A673 (cell line): ENCODE results near the gene RESF1.

ENCODE experiments used
- CTCF ChIP-seq: fragments of 300-800, 200-600 bp; sonication (generic); conservative IDR thresholded peaks from 2 replicates; pipeline ENCODE4 v1.5.1; 2017; ENCODE audit warnings: low read depth, mild to moderate bottlenecking, antibody characterized with exemption, low read length, moderate library complexity, mixed read lengths
- EZH2 ChIP-seq: fragments of 200-600 bp; sonication (generic); IDR thresholded peaks from 2 replicates; pipeline ENCODE4 v1.6.1; 2017; ENCODE audit warnings: borderline replicate concordance, low read depth, mild to moderate bottlenecking, mixed read lengths, antibody characterized with exemption, low read length; ENCODE audit not compliant: poor library complexity, severe bottlenecking

- TF ChIP-seq CTCF (no peak), EZH2 (no peak)
Observed at GRCh38 chr12:31958569-31959160, 550 bp upstream of the RESF1 start.
